Heart left ventricle (tissue), 13 donors: ENCODE measurements around the gene PTBP2.

Experiments used
- POLR2A ChIP-seq, 2 donors: fragments of 450-650 bp; IDR thresholded peaks; one replicate each; pipeline ENCODE4 v1.6.1; 2017; ENCODE audit warnings: antibody characterized with exemption in 2 of 2, mild to moderate bottlenecking in 2 of 2, moderate library complexity in 2 of 2
- TF ChIP-seq, protein P1 (sequence below), 12 donors: fragments of 200-600 bp; sonication (generic) in 4 of 12; IDR thresholded peaks; one replicate each; pipeline versions ENCODE4 v1.5.0 to v1.8.0; 2018 to 2022; ENCODE audit warnings: antibody characterized with exemption in 12 of 12, mild to moderate bottlenecking in 5 of 12
- donor health status: ischemic (EF 13 %, LVEDD 7.1; RV severe dilation, severe dysfunction).
- donor health status: DM: no; HTN: yes; CAD: no.
- donor health status: DM: no; HTN: no; CAD: no.
- donor health status: ischemic (EF 25% LVEDD 6.9; RV normal size, moderate dysfunction).
- donor health status: ischemic (EF 25% LVEDD 5.7; RV mildly dilated, moderate dysfunction).
- donor health status: ischemic (EF 35%, LVEDD 5.7; RV mildly dilated, moderate dysfunction).
- donor health status: nonischemic (EF 11% LVEDD 7.7; RV severe dilation, severe dysfunction).
- donor health status: DM: yes; HTN: yes; CAD: no.
- donor health status: PGD.
- donor health status: ischemic (EF 29% LVEDD 5.4; RV normal size, mild dysfunction).
- donor health status: nonischemic (EF 23%, LVEDD 6.1; RV moderate dilation, normal function).

DNA sequence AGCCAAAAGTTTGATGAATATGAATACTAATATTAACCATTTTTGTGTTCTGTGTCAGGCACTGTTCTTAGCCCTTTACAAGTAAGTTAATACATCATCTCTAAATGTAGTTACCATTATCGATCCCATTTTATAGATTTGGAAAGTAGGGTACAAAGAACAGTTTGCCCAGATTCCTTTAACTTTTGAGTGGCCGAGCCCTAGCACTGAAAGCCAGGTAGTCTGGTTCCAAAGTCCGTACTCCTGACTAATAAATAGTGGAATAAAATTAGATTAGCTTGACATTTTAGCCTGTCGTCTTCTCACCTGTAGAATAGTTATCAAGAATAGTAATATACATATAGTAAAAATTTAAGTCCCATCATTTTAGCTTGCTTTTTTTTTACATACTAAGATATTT, 70.6 kb downstream of the PTBP2 start:
- no peak for TF ChIP-seq POLR2A (IDR thresholded peaks at IDR 0.05)
- TF ChIP-seq, protein P1, sequence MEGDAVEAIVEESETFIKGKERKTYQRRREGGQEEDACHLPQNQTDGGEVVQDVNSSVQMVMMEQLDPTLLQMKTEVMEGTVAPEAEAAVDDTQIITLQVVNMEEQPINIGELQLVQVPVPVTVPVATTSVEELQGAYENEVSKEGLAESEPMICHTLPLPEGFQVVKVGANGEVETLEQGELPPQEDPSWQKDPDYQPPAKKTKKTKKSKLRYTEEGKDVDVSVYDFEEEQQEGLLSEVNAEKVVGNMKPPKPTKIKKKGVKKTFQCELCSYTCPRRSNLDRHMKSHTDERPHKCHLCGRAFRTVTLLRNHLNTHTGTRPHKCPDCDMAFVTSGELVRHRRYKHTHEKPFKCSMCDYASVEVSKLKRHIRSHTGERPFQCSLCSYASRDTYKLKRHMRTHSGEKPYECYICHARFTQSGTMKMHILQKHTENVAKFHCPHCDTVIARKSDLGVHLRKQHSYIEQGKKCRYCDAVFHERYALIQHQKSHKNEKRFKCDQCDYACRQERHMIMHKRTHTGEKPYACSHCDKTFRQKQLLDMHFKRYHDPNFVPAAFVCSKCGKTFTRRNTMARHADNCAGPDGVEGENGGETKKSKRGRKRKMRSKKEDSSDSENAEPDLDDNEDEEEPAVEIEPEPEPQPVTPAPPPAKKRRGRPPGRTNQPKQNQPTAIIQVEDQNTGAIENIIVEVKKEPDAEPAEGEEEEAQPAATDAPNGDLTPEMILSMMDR (IDR thresholded peaks at IDR 0.05) = no peak
